Embryonic facial prominence (tissue), 1 donor: ENCODE measurements around the gene RBBP7.

ENCODE experiments used
- DNase-seq: peaks from one replicate; pipeline ENCODE4 v3.0.0-alpha.2; 2016; ENCODE audit errors: extremely low spot score

RBBP7 gene

GRCh38 chrX:16825264-16826035 is 44.7 kb downstream of the RBBP7 start:
- no peak for DNase-seq

DNA sequence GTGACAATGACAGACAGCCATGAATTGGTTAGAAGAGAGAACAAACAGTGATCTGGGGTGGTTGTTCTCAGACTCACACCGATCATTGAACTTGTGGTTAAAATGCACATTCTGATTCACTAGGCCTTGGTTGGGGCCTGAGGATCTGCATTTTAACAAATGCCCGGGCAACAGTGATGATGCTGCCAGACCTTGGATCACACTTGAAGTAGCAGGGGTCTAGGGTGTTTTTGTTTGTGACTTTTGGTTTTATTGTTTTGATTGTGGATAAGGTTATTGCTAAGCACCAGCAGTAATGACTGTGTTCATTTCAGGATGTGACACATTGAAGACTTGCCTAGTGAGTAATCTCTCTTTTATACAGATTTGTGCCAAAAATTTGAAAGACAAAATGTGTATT is 47.4 kb downstream of the RBBP7 start:
- no peak for DNase-seq

DNA sequence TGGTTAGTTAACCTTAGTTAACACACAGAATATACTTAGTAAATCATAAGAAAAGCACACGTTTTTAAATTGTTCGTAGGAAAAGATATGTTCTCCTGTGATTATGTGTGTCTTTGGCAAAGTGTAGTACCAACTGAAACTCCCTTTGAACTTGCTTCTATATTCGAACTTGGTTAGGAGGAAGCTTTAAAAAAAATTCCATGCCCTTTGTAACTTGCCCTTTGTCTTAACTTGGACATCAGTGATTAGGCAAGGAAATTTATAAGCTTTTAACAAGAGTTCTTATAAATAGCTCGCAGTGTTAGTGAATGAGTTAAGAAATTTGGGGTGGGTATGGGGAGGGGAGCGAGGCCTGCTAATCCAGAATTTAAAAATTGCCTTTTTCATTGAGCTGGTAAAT is 50.5 kb downstream of the RBBP7 start:
- no peak for DNase-seq

DNA sequence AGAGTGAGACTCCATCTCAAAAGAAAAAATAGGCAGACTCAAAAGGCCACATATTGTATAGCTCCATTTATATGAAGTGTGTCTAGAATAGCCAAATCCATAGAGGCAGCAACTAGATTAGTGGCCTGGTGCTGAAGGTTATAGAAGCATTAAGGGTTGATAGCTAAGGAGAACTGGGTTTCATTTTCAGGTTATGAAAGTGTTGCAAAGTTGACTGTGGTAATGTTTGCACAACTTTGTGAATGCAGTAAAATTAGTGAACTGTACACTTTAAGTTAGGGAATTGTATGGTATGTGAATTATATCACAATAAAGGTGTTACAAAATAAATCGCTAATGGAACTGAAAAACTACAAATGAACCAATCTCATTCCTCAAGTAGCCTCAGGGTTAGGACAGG is 55.6 kb downstream of the RBBP7 start:
- DNase-seq: no peak

GRCh38 chrX:16807976-16808542 is 62.1 kb downstream of the RBBP7 start:
- DNase-seq: no peak

GRCh38 chrX:16807548-16807947 is 62.6 kb downstream of the RBBP7 start:
- DNase-seq: no peak

- no peak for DNase-seq
These were observed 65.2 kb downstream of the RBBP7 start for GRCh38 chrX:16804923-16805464.

DNA sequence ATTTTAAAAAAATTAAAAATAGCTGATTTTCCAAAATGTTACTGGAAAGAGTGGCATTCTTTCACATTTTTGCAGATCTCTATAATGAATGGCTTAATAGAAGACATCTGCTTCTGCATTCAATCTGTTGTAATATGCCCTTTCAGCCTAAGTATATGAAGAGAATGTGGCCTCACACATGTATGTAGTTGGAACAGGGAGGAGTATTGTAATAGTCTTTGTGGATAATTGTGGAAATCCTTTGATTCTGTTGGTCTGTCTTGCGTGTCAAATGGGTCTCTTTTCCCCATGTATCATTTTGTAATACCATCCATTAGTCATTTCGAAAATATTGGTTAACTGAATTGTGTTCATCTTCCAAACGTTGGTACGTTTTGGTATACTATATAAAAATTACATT is 72.3 kb downstream of the RBBP7 start:
- DNase-seq: no peak

DNA sequence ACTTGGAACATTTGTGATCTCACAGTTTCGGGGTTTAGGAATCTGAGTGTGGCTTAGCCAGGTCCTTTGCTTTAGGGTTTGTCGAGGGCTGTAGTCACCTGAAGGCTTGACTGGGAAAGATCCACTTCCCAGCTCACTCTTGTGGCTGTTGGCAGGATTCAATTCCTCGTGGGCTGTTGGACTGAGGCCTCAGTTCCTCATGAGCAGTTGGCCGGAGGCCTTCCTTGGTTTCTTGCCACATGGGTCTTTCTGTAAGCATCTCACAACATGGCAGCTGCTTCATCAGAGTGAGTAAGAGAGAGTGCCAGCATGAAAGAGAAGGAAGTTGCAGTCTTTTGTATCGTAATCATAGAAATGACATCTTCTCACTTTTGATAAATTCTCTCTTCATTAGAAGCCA is 72.8 kb downstream of the RBBP7 start:
- no peak for DNase-seq

GRCh38 chrX:16796298-16796697 is 73.9 kb downstream of the RBBP7 start:
- DNase-seq: no peak
